Cardiac fibroblast (primary cell): ENCODE data around the gene ERC2.
A peak's percentile ranks its signal among the peaks of the same experiment; 100 is the strongest.

Experiments used
- DNase-seq, 2 donors: peaks; one replicate each; pipeline versions ENCODE4 v3.0.0 to v3.0.0-alpha.2; 2010; ENCODE audit warnings: low read depth in 2 of 2
- H3K4me3 ChIP-seq, 2 donors: replicated peaks in 1 of 2; 1 replicate in 1 of 2; 2 replicates in 1 of 2; pipeline ENCODE4 v1.5.1; 2011; ENCODE audit warnings: low read depth in 2 of 2, low read length in 2 of 2, mild to moderate bottlenecking in 2 of 2, moderate library complexity in 1 of 2
- CTCF ChIP-seq: IDR thresholded peaks from one replicate; pipeline ENCODE4 v1.5.1; 2011; ENCODE audit warnings: low read depth, mild to moderate bottlenecking, low read length, inconsistent platforms

The ERC2 gene

DNA sequence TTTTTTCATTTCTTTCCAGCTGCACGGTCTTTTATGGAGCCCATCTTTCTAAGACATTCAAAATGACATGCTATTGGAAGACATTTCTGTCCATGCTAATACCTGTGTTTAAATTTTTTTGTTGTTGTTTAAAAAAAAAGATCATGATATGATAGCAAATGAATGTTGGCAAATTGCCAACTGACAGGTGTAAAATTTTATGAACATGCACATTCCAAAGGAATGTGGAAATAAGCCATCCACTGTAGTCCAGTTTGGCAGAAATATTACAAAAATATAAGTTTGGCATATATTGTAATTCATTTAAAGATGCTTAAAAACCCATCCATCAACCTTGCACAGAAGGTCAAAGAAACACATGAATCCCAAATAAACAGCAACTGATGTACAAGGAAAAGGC, 905.6 kb downstream of the ERC2 start:
- no peak for DNase-seq
- no peak overlapping the region for H3K4me3 ChIP-seq
- TF ChIP-seq CTCF, result no peak

- no peak for DNase-seq
- H3K4me3 ChIP-seq, result no peak overlapping the region
- TF ChIP-seq CTCF, result no peak
Measured at GRCh38 chr3:55559500-55560423, 908.5 kb downstream of the ERC2 start.

DNA sequence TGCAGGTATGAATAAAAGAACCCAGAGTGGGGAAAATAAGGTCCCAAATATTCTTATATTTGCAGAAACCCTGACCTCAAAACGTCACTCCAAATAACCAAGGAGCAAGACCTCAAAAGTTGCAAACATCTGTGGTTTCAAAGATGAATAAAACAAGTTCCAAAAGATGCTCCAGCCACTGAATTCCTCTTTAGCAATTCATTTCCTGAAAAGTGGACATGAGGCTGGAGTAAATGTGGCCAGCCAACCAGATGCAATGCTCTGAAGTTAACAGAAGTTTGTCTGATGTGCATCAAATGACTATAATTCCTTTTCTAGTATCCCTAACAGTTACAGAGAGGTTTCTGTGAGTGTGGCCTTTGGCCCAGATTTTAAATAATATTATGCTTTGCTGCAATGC, 910.0 kb downstream of the ERC2 start:
- DNase-seq, result peak in 1 of 2 donors; percentile 38
- no peak for TF ChIP-seq CTCF

GRCh38 chr3:55557549-55557948, 910.7 kb downstream of the ERC2 start:
- H3K4me3 ChIP-seq, result no peak overlapping the region
- no peak for TF ChIP-seq CTCF
- DNase-seq, result no peak

More for the DNA sequence above, 910.0 kb downstream of the ERC2 start:
- no peak overlapping the region for H3K4me3 ChIP-seq

DNA sequence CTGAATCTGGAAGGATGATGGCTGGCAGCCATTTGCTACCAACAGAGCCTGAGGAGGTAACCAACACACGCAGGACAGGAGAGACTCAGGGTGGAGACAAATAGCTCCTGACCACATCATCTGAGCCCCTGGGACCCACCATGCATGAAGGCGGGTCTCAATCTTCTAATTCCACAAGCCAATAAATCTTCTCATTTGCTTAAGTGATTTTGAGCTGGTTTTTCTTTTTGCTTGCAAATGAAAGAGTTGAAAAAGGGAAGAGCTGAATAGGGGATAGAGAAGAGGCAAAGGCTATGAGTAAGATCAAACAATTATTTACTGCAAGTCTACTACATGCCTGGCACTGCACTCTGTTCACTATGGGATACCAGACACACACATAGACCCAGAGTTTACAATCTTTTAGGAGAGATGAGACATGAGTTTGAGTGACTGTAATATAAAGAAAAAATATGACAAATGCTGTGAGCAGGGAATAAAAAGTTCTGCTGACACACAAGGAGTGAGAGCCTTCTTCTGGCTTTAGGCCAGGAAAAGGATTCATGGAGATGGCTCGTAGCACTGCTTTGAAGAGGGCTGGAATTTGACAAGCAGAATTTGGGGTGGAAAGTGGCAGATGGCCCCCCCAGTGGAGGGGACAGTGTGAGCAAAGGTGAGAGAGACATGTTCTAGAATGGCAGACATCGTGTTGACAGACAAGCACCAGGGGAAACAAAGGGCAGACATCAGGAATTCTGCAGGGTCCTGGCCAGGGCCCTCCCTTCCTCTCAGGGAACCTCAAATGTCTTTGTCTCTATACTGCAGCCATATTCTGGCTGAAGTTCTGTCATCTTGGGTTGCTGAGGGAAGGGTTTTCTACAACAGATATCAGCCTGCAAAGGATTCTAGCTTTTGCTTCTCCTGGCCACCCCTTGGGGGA, 911.4 kb downstream of the ERC2 start:
- no peak for TF ChIP-seq CTCF
- DNase-seq, result peak in 1 of 2 donors; percentile 44

GRCh38 chr3:55555873-55556618, 912.2 kb downstream of the ERC2 start:
- TF ChIP-seq CTCF, result no peak
- H3K4me3 ChIP-seq, result no peak overlapping the region
- DNase-seq, result peak in 1 of 2 donors; percentile 4

More for the DNA sequence above, 911.4 kb downstream of the ERC2 start:
- no peak overlapping the region for H3K4me3 ChIP-seq
